ENCODE measurements around the gene METTL25B. TPM values are rescaled to one million over a fixed set of nuclear protein-coding genes. Genes with fewer than 3 reads are reported as not detected.

The METTL25B gene
- total and polyA plus RNA-seq, 2 of the 4 experiments (the other 2 are of a cell fraction): 2.3 to 10.1 TPM

GRCh38 chr1:156712626-156713025 is 15.6 kb upstream of the METTL25B start:
- H3K4me2 ChIP-seq (ENCODE audit: low read depth, low read length): no peak overlapping the region
- H3K4me1 ChIP-seq (ENCODE audit: control insufficient read depth, insufficient read depth, low read length): peaks cover 22% of the 10 kb centered on the region
- H2BK15ac ChIP-seq (ENCODE audit: low read depth, low read length): no peak overlapping the region
- H3K79me1 ChIP-seq (ENCODE audit: low read depth in 1 of 2, low read length in 2 of 2): 0 out of 4 replicates have a peak, but pooled peaks cover 0 to 4% of the 10 kb centered on the region in 2 experiments
- H3K18ac ChIP-seq (ENCODE audit: low read depth, low read length): no peak overlapping the region
- H4K20me1 ChIP-seq (ENCODE audit: insufficient read depth, low read length): no peaks in the 10 kb centered on the region
- no peak overlapping the region for H3K4me3 ChIP-seq (ENCODE audit: insufficient read depth, low read depth, low read length)
- H2BK5ac ChIP-seq (ENCODE audit: low read depth, low read length, poor library complexity, severe bottlenecking): no peak overlapping the region
- no peak overlapping the region; the same call in 1 of the 2 replicates for H4K91ac ChIP-seq (ENCODE audit: insufficient read depth, low read depth, low read length)
- no peak for ATAC-seq (ENCODE audit: low read depth)
- peak overlapping the region; percentile 85 for H2AK9ac ChIP-seq (replicated peaks; ENCODE audit: low read depth, low read length, poor library complexity)
- no peak overlapping the region for H4K5ac ChIP-seq (ENCODE audit: low read depth, low read length)
- H3K27me3 ChIP-seq (ENCODE audit: control insufficient read depth, insufficient read depth, low read length): no peaks in the 10 kb centered on the region
- no peak for DNase-seq
- 30% methylated on average over 1 of the region's 3 CpGs; no CpG with 5 or more reads in 1 of the 2 experiments for WGBS, 2 experiments (ENCODE audit: extremely low coverage in 2 of 2, insufficient read length in 1 of 2)
- TF ChIP-seq FOS (IDR thresholded peaks at IDR 0.05; ENCODE audit: low read depth, low read length): no peak
- no peak for TF ChIP-seq MAFK (IDR thresholded peaks at IDR 0.05; ENCODE audit: low read depth, low read length)
- H3K56ac ChIP-seq (ENCODE audit: extremely low read depth, insufficient read depth, low read length): no peak overlapping the region
- H3K36me3 ChIP-seq (ENCODE audit: control insufficient read depth, insufficient read depth, low read length): no peaks in the 10 kb centered on the region; the same call in 1 of the 2 replicates
- H3K9me1 ChIP-seq (ENCODE audit: insufficient read depth, low read length): peaks cover 3% of the 10 kb centered on the region; the same call in 1 of the 2 replicates
- H2BK20ac ChIP-seq (ENCODE audit: low read depth, low read length): 0 out of 2 replicates have a peak overlapping the region, but pooled peaks have one; percentile 41
- H2BK120ac ChIP-seq (ENCODE audit: low read depth, low read length): 0 out of 2 replicates have a peak overlapping the region, but pooled peaks have one; percentile 22
- intact Hi-C loops (cut with micrococcal nuclease) (no loop called here), dilution Hi-C loops (cut with HindIII; ENCODE audit: low sequenced_read_pairs, unreplicated experiment) (no loop called here), in situ Hi-C loops (cut with MboI; ENCODE audit: low sequenced_read_pairs) (no loop called here)
- no peak overlapping the region for H3K27ac ChIP-seq (ENCODE audit: insufficient read depth, low read length)
- H3K9me3 ChIP-seq (ENCODE audit: control insufficient read depth, insufficient read depth, low read length): no peaks in the 10 kb centered on the region
- BruUV-seq (replicated peaks): no TSS peak
- no peak overlapping the region for H3K9ac ChIP-seq (ENCODE audit: low read depth, low read length)
- POLR2A ChIA-PET (ENCODE audit: unreplicated experiment): no interaction called here
- no peak overlapping the region for H3K14ac ChIP-seq (replicated peaks; ENCODE audit: low read depth, low read length)
- H2AK5ac ChIP-seq (ENCODE audit: low read depth, low read length): peak overlapping the region; percentile 29; the same call in 1 of the 2 replicates
- CTCF ChIA-PET: interaction anchor here (0.5 to 4.4 kb wide), 3 partner anchors 11 to 23 kb away, joined by 3 to 24 read pairs (median 18); no protein-coding TSS in a partner anchor
- no peak overlapping the region for H3K23ac ChIP-seq (ENCODE audit: low read depth, low read length)
- H3K4ac ChIP-seq (ENCODE audit: low read depth, low read length): peak overlapping the region; percentile 30
- H2AFZ ChIP-seq (replicated peaks; ENCODE audit: low read length, poor library complexity): no peak overlapping the region
- no peak overlapping the region for H4K8ac ChIP-seq (ENCODE audit: low read depth in 2 of 2, low read length in 2 of 2)

All from IMR-90 (cell line).